HG03460 (cell line): Measurements from ENCODE around the gene ARHGEF7.

ENCODE experiments used
- ATAC-seq: cut with Tn5 transposase; IDR thresholded peaks from one replicate; pipeline ENCODE4 v1.9.1; 2021; ENCODE audit not compliant: unreplicated experiment

Gene ARHGEF7

DNA sequence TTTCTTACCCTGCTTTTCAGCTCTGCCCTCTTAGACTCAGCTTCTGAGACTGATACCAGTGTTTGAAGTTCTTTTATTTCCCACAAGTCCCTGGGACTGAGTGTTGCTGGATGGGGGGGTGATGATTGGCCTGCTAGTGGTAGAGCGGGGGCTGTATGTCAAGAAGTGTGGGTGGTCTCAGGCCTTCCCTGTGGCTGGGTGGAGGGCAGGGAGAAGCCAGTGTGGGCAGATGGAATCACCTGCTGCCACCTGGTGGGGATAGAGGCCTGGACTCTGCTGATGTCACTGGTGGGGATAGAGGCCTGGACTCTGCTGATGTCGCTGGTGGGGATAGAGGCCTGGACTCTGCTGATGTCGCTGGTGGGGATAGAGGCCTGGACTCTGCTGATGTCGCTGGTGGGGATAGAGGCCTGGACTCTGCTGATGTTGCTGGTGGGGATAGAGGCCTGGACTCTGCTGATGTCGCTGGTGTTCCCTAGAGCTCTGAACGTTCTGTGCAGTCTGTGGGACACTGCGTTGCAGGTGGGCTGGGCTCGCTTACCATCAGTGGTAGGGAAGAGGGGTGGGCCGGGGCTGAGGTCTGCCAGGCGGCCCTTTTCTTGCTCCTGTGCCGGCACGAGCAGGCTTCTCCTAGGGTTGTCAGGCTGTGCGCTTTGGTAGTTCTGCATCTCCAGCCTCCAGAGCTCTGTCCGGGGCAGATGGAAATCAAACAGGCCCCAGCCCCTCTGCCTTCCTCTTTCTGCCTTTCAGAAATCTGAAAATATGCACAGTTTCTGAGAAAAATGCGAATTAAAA is 101.3 kb downstream of the ARHGEF7 start:
- ATAC-seq = no peak

DNA sequence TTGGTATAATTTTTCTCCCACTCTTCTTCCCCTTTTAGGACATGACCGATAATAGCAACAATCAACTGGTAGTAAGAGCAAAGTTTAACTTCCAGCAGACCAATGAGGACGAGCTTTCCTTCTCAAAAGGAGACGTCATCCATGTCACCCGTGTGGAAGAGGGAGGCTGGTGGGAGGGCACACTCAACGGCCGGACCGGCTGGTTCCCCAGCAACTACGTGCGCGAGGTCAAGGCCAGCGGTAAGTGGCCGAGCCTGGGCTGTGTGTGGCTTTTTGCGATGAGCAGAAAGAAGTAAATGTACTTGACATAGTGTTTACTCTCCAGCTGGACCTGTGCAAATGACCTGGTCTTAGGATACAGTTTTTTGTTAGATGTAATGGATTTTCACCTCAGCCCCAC is 102.5 kb downstream of the ARHGEF7 start:
- ATAC-seq = no peak

DNA sequence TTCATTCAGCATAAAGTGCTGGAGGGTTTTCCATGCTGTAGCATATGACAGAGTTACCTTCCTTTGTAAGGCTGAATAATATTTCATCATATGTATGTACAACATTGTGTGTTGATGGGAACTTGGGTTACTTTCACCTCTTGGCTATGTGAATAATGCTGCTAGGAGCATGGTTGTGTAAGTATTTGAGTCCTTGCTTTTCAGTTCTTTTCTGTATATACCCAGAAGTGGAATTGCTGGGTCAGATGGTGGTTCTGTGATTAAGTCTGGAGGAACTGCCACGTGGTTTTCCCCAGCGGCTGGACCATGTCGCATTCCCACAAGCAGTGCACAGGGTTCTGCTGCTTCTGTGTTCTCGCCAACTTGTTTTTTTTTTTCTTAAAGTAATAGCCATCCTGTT is 104.2 kb downstream of the ARHGEF7 start:
- ATAC-seq = no peak

DNA sequence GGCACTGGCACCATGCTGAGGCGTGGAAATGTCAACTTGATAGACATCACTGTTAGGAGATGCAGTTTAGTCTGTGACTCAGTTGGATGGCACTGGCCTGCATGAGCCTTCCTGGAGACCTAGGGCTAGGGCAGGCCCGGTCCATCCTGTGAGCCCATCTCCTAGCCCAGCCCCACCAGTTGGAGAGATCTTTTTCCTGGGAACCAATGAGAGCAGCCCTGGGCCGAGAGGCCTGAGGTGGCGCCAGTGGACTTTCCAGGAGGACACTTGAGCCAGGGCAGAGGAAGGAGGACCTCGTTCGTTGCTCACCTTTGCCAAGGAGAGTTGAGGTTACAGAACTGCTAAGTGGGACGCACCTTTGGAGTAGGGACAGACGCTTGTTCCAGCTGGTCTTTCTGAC is 104.8 kb downstream of the ARHGEF7 start:
- no peak for ATAC-seq

DNA sequence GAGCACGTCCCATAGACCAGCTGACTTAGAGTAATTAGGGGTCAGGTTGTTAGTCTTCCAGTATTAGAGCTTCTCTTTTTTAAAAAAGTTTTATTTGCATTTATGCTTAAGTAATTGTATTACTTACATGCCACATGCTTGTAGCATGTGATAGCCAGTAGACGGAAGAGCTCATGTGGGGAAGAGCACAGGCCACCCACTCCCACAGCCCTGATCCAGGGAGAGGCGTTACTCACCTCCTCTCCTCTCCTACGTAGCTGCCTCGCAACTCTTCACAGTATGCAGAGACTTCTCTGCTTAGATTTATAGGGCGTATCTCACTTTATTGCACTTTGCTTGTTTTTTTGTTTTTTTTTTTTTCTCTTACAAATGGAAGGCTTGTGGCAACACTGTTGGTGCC is 110.1 kb downstream of the ARHGEF7 start:
- ATAC-seq = no peak

DNA sequence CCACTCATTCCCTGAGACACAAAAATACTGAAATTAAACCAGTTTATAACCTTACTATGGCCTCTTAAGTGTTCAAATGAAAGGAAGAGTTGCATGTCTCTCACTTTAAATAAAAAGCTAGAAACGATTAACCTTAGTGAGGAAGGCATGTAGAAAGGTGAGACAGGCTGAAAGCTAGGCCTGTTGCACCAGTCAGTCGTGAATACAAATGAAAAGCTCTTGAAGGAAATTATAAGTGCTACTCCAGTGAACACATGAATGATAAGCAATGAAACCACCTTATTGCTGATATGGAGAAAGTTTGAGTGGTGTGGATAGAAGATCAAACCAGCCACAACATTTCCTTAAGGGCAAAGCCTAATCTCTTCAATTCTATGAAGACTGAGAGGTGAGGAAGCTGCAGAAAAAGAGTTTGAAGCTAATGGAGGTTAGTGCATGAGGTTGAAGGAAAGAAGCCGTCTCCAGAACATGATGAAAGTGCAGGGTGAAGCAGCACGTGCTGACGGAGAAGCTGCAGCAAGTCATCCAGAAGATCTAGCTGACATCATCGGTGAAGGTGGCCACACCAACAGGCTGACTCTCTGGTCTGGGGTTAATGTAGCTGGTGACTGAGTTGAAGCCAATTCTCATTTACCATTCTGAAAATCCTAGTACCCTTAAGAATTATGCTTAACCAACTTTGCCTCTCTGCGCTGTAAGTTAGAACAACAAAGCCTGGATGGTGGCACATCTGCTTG is 110.9 kb downstream of the ARHGEF7 start:
- no peak for ATAC-seq

DNA sequence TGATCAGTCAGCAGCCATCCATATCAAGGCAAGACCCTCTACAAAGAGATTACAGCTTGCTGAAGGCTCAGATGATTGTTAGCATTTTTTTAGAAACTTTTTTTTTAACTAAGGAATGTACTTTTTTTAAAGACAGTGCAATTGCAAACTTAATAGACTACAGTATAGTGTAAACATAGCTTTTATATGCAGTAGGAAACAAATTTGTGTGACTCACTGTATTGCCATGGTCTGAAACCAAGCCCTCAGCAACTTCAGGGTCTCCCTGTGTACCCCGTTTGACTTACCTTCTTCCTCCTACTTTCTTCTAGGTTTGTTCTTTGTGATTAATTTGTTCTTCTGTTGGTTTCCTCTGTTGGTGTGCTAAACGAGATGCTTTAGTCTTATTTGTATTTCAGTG is 112.3 kb downstream of the ARHGEF7 start:
- ATAC-seq = no peak

DNA sequence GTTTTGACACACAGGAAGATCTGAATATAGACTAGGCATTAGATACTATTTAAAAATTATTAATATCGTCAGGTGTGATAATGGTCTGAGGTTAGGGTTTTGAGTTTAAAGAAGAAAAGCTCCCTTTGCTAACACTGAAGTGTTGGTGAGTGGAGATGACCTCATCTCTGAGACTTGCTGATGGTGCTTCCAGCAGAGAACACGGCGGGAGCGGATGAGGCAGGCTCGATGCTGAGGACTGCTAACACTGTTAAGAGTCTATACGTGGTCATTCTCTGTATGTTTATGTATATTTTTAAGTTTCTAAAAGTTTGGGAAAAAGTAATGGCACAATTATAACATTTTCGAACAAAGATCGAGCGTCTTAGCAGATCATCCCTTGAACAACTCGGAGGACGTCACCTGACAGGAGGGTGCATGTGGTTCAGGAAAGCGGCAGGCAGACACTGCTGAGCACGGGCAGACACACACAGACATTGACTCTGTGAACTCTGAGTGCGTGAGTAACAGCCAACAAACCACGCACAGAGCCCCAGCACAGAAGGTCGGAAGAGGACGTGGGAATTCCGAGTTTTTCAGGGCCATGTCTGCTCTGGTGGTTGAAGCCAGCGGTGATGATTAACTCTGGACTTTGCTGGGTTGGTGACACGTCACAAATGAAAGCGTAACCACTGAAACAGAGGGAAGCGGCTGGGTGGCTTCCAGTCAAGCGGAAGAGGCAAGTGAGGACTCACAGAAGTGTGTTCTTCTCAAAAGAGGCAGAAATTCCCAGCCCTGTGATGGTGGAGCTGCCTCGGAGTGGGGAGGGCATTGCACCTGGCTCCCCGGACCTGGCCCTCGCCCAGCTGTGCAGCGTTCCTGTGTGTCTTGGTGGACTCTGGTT is 113.4 kb downstream of the ARHGEF7 start:
- ATAC-seq = no peak

DNA sequence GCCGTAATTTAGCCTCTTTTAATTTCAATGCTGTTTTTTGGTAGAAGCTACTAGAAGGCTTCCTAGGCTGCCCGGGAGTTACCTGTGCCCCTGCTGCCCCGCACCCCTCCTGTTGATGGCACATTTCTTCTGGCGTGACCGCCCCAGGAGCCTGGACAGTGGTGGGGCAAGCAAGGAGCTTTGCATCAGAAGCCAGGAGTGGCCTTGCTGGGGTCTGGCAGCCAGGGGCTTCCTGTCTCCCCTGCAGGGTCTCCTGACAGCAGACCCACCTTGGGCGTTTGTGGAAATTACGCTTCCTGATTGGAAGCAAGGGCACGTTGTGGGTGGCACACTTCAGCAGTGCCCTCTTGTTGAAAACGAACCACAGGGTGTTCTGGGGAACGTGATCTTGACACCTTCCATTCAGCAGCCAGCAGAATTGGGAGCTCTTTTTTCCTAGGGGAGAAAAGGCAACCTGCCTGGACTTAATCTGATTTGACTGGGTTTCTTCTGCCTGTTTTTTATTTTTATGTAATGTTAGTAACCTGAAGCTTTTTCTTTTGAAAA is 115.3 kb downstream of the ARHGEF7 start:
- no peak for ATAC-seq

DNA sequence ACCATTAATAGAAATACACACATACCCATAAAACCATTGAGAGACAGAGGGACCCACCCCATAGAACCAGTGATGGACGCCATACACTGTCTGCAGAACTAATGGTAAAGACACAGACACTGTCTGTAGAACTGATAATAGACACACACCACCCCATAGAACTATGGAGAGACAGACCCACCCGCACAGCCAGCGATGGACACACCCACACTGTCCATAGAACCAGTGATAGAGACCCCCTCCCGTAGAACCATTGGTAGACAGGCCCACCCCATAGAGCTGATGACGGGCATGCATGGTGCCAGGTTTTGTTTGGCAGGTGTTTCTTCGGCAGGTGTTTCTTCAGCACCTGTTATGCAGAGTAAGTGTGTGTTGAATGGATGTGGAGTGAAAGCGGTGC is 117.1 kb downstream of the ARHGEF7 start:
- ATAC-seq = no peak

DNA sequence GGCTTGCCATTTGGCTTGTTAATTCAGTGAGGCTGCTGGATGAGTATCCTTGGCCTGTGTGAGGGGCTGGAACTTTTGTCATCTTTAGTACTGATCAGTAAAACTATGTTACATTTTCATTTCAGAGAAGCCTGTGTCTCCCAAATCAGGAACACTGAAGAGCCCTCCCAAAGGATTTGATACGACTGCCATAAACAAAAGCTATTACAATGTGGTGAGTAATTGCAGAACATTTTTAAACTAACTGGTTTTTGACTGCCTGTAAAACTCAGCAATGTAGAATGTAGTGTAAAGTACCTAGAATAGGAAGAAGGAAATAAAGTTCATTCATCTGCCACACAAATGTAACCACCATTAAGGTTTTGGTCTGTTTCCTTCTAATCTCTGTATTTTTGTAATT is 118.0 kb downstream of the ARHGEF7 start:
- ATAC-seq = no peak

DNA sequence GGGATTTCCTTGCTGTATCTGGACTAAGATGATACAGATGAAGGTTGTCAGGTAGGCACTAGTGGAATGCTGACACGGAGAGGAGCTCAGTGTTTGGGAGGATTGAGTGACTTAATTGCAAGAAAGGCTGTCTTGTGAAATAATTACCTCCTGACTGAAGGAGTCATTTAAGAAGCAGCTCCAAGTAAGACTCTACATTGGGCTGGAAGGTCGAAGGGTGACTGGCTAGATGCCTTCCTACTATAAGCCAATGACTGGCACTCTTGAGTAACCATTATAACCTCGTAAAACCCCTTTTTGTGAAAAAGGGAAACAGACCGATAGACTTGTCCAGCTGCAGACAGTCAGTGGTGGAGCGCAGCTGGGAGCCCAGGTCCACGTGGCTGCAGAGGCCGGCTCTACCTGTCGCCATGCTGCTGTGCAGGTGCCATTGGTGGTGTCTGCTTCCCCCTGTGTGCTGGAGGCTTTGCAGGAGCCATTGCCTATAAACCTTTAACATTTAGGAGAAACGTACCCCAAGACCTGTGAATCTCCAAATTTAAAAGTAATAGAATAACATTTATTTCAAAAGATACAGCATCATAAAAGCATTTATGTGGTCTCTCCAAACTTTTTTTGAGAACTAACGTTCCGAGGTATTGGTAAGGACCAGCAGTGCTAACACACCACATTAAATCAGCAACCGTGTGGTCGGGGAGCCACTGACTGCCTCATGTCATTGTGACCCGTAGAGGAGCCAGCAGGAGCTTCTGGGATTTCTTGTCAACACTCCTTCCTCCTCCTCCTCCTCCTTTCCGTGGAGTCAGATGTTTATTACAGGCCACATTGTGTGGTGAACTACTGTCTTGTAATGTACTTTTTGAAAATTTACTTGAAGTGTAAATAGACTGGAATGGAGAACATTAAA is 124.9 kb downstream of the ARHGEF7 start:
- ATAC-seq = no peak

DNA sequence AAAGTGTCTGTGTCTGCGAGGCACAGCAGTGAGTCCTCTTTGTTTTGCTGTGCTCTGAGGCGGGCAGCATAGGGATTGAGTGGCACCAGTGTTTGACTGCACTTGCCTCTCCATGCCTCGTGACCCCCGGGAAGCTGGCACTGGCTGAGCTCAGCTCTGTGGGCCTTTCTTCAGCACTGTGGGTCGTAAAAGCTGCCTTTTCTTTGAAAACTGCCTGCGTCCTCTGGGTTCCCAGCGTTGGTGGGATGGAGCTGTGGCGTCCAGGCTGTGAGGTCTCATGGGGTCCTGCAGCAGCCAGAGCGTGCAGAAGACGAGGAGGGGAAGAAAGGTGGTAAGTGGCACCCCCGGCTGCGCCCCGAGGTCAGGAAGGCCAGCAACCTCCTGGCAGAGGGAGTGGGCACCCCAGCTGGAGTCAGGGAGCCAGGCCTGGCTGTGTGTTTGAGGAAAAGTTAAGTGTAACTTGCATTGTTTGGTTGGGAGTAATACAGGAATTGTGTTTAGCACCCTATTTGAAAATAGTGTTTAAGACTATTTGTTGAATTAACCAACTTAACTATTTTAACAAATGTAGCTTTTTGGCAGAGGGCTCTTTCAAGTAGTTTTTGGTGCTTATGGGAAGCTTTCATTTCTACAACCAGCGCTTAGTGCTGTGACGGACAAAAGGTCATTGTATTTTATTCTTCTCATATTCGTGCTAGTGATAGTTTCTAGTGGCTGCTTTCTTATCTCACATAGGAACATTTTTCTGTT is 126.1 kb downstream of the ARHGEF7 start:
- no peak for ATAC-seq

DNA sequence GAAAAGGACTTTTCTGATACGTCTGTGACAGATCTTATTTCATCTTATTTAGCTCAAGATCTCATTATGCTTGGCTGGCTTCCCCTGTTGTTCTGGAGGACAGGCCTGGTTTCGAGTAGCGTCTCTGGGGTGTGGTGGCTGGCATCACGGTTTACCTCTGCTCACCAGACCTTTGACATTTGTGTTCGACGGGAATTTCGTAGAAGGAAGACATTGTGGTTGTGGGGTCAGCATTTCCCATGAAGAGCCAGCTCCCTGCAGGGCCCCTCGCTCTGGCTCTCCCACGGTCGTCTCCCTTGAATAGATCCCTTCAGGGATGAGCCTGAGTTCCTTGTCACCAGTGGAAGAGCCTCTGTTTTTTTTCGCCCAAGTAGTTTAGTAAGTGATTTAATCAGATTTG is 126.8 kb downstream of the ARHGEF7 start:
- no peak for ATAC-seq

DNA sequence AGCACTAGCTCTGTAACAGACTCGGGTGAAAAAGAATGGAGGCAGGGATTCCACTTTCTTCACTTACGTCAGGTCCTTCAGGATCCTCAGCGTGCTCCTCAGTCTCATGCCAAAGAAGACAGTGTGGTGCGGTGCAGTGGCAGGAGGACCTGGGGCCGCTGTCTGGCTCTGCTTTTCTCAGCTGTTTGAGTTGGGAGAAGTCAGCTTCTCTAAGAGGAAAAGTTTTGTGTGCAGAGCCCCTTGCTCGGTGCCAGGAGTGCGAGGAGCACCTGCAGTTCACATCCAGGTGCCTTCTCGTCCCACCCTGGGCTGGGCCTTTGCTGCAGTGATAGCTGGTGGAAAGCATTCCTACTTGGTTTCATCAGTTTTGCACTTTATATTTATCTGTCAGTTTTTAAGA is 127.5 kb downstream of the ARHGEF7 start:
- no peak for ATAC-seq

DNA sequence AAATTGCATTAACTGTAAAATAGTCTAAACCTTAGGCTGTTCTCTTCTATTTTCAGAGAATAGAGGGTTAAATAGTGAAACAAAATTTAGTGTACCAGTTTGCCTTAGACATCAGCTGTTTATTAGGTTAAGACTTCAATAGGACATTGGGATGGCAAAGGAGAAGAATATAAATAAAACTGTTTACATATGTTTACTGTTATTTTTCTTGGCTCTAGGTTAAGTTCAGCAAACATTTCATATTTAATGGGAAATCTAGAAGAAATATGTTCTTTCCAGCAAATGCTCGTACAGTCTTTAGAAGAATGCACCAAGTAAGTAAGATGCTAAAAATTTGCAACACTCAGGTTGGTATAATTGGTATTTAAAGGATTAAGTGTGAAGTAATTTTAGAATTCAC is 128.9 kb downstream of the ARHGEF7 start:
- ATAC-seq = no peak

DNA sequence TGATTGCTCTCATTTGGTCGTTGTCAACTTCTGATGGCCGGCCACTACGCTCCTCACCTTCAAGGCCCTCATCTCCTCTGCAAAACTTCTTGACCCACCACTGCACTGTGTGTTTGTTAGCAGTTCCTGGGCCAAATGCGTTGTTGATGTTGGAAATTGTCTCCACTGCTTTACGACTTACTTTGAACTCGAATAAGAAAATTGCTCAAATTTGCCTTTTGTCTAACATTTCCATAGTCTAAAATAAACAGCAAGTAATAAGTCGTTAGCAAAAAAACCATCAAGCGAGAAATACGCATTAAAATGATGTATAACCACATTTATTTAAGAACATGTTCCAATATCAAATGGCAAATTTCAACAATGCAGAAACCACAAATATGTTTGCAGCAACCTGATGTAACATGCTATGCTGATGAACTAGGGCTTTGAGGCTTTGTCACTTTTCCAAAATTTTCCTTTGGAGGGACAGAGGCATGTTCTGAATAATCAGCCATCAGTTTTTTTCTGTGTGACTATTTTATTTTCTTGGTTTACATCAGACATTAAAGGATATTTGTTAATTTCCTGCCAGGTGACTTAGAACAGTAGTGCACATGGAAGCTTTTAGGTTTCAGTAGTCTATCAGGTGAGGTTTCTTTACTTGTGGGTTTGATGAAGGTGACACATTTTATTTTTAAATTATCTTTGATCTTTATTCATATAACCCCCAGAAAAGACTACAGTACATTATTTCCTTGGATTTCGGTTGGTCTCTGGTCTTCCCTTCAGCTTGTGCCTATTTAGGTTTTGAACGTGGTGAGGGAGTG is 130.7 kb downstream of the ARHGEF7 start:
- no peak for ATAC-seq

DNA sequence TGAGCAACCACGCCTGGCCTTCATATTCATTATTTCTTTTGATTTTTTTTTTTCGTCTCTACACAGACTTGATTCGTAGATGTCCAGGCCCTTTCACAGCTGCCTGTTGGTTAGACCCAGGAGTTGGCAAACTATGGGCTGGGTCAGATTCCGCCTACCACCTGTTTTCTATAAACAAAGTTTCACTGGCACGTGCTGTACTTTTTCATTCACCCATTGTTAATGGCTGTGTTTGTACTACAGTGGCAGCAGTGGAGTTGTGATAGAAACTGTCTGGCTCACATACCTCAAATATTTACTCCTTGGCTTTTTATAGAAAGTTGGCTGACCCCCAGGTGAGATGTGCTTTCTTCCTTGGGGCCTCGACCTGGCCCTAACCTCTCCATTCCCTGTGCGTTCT is 132.4 kb downstream of the ARHGEF7 start:
- ATAC-seq = no peak

DNA sequence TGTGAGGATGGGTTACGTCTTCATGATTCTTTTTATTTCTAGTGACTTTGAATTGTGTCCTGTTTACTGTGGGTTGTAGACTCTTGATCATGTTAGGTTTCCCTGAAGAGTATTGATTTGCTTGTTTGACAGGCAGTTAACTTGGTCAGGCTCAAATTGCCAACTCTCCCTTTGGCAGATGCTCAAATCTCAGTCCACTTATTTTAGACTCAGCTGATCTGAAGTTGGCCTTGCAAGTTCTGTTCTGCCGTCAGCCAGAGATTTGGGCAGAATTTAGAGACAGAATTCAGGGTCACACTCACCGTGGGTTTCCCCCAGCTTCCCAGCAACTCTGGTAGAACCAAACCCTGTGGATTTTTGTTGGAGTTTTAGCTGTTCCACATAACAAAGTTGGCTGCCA is 133.7 kb downstream of the ARHGEF7 start:
- ATAC-seq = no peak
